K562 (cell line): ENCODE data around the gene PITPNM3. TPM values are rescaled to one million over a fixed set of nuclear protein-coding genes. Genes with fewer than 3 reads are reported as not detected.

ENCODE experiments used
- ATF3 ChIP-seq, 2 experiments: fragments of 450-650 bp in 1 of 2; sonication (generic) in 1 of 2; formaldehyde crosslinking in 1 of 2; IDR thresholded peaks in 1 of 2; conservative IDR thresholded peaks in 1 of 2; 2 replicates each; pipeline versions ENCODE4 v1.6.1 to v1.8.1; 2016 to 2023; ENCODE audit warnings: mild to moderate bottlenecking in 2 of 2, moderate library complexity in 2 of 2, inconsistent platforms in 1 of 2, missing genetic modification reagents in 1 of 2
- CBX8 ChIP-seq: fragments of 200-600 bp; sonication (generic); IDR thresholded peaks from 2 replicates; pipeline ENCODE4 v1.6.1; 2012; ENCODE audit warnings: borderline replicate concordance, mixed run types, low read depth, mild to moderate bottlenecking, moderate library complexity, mixed read lengths, low read length, control low read depth, inconsistent platforms; ENCODE audit not compliant: poor library complexity, severe bottlenecking; ENCODE audit errors: extremely low read depth
- CEBPZ ChIP-seq: fragments of 150-350 bp; IDR thresholded peaks from 2 replicates; pipeline ENCODE4 v1.6.1; 2014; ENCODE audit warnings: low read depth, mild to moderate bottlenecking, low read length, borderline replicate concordance
- DEAF1 ChIP-seq: fragments of 450-650 bp; formaldehyde crosslinking; IDR thresholded peaks from 2 replicates; pipeline ENCODE4 v1.4.0; 2020; ENCODE audit warnings: mild to moderate bottlenecking, moderate library complexity
- GMEB1 ChIP-seq: fragments of 250-450 bp; sonication (Bioruptor Pico); IDR thresholded peaks from 2 replicates; pipeline ENCODE4 v1.4.0; 2020; ENCODE audit warnings: mild to moderate bottlenecking
- HMG20A ChIP-seq: fragments of 450-650 bp; formaldehyde crosslinking; conservative IDR thresholded peaks from 2 replicates; pipeline ENCODE4 v1.4.0; 2020; ENCODE audit warnings: mild to moderate bottlenecking, mixed read lengths
- PURB ChIP-seq: sonication (generic); formaldehyde crosslinking; IDR thresholded peaks from 2 replicates; pipeline ENCODE4 v1.9.0; 2021; ENCODE audit warnings: low read depth, mild to moderate bottlenecking, missing genetic modification reagents
- RBM25 ChIP-seq: fragments of 200-400 bp; formaldehyde crosslinking; IDR thresholded peaks from 2 replicates; pipeline ENCODE4 v1.6.1; 2018; ENCODE audit warnings: low read length, low read depth, moderate library complexity; ENCODE audit not compliant: severe bottlenecking
- RNF2 ChIP-seq: sonication (generic); IDR thresholded peaks from 2 replicates; pipeline ENCODE4 v1.6.1; 2016
- TAF7 ChIP-seq: fragments of 450-650 bp; IDR thresholded peaks from 2 replicates; pipeline ENCODE4 v1.6.1; 2016; ENCODE audit warnings: missing genetic modification characterization, missing compliant biosample characterization
- ZFP36 ChIP-seq: fragments of 150-350 bp; IDR thresholded peaks from 2 replicates; pipeline ENCODE4 v1.6.1; 2018; ENCODE audit warnings: low read length, low read depth; ENCODE audit not compliant: partially characterized antibody
- ZNF561 ChIP-seq: fragments of 450-650 bp; formaldehyde crosslinking; conservative IDR thresholded peaks from 2 replicates; pipeline ENCODE4 v1.4.0; 2020; ENCODE audit warnings: mild to moderate bottlenecking, moderate library complexity
- polyA plus RNA-seq, 8 experiments: library from polyadenylated mRNA; depleted of rRNA in 4 of 8; stranded (reverse) in 5 of 8; unstranded in 3 of 8; fragments of >200 nt; fragmentation: Nextera tagmentation in 2 of 8; fragmentation: Illumina TruSeq in 1 of 8; extraction: Ambion mirVana in 2 of 8; extraction: Trizol in 1 of 8; gene quantifications; 2 replicates each; pipeline versions ENCODE4 v1.2.1 to v1.2.3, GENCODE V29; 2011 to 2014; ENCODE audit warnings: inconsistent platforms in 1 of 8, missing spikeins in 1 of 8
- total RNA-seq, 7 experiments: library from RNA; depleted of rRNA in 6 of 7; stranded (reverse); fragments of >200 nt in 6 of 7; fragmentation: Illumina TruSeq in 2 of 7; extraction: Trizol in 2 of 7; gene quantifications; 2 replicates each; pipeline versions ENCODE4 v1.2.1 to v1.2.3, GENCODE V29; 2011 to 2021; ENCODE audit warnings: low replicate concordance in 1 of 7
- TF ChIP-seq, protein P1 (sequence below): fragments of 250-450 bp; sonication (Bioruptor Pico); IDR thresholded peaks from 2 replicates; pipeline ENCODE4 v1.4.0; 2020

The PITPNM3 gene
- total and polyA plus RNA-seq, 9 of the 15 experiments (the other 6 are each of a cell fraction or from before 2014, with no cell fraction given), result 0.14 to 0.38 (median 0.22) TPM; not detected in 2

DNA sequence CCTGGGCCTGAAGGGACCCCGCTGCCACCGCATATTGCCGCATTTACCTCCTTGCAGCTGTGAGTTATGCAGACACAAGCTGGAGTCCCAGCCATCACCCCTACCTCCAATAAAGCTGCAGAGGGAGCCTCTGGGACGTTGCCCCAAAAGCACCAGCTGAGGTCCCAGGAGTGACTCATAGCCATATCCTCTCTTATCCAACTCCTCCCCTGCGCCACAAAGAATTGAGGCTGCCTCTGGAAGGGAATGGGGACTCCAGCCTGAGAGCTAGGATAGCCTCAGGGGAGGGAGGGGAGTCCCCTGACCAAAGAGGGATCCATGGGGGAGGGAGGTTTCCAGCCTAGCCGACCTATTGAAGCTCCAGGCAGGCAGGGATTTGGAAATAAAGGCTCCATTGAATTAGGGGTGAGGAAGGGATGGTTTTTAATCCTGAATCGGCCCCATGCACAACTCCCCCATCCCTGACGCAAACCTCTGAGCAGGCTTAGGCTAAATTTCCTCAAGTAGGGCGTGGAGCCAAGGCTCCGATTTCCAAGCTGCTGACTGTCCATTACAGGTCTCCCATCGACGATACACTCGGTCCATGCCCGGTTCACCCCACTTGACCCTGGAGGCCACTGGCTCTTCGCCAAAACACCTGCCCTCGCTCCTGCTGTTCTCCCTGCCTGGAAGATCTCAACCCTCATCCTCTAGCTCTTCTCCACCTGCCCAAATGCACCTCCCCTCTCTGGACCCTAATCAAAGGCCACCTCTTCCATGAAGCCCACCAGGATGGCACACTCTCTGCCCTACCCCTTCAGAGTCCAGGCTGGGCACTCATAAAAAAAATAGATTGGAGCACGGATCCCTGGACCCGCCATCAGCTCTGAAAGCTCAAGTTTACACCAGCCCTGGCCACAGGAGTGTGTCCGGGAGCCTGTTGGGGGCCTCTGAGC is 84.6 kb downstream of the PITPNM3 start (continued):
- TF ChIP-seq, protein P1, sequence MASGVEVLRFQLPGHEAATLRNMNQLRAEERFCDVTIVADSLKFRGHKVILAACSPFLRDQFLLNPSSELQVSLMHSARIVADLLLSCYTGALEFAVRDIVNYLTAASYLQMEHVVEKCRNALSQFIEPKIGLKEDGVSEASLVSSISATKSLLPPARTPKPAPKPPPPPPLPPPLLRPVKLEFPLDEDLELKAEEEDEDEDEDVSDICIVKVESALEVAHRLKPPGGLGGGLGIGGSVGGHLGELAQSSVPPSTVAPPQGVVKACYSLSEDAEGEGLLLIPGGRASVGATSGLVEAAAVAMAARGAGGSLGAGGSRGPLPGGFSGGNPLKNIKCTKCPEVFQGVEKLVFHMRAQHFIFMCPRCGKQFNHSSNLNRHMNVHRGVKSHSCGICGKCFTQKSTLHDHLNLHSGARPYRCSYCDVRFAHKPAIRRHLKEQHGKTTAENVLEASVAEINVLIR (CRISPR knock-in tag), result no peak
- TF ChIP-seq ZFP36 (peak; percentile 92), CBX8 (no peak), ATF3 (IDR thresholded peaks at IDR 0.05) (peak; percentile 36; the same call in 1 of the 2 replicates), ATF3 (CRISPR knock-in tag; conservative IDR thresholded peaks at IDR 0.05) (no peak), HMG20A (CRISPR knock-in tag) (no peak), RNF2 (no peak), PURB (CRISPR knock-in tag) (no peak), DEAF1 (CRISPR knock-in tag) (no peak), TAF7 (tag) (no peak), CEBPZ (no peak), GMEB1 (no peak), ZNF561 (no peak), RBM25 (no peak)
